Renal pelvis (tissue), 4 donors: ENCODE measurements around the gene OR10H4. TPM values are rescaled to one million over a fixed set of nuclear protein-coding genes. Genes with fewer than 3 reads are reported as not detected.
"Not testable (repeated sequence)": the region's sequence is repeated elsewhere in the genome, so short reads cannot be mapped to it uniquely, and the experiment has no call there.

Source experiments
- DNase-seq: peaks from one replicate; pipeline ENCODE4 v3.0.0-alpha.2; 2013
- polyA plus RNA-seq, 3 donors: library from polyadenylated mRNA; unstranded; fragments of 120-200 nt; gene quantifications; one replicate each; pipeline ENCODE4 v1.2.1, GENCODE V29; 2013; ENCODE audit not compliant: insufficient read length in 3 of 3

Gene OR10H4
- polyA plus RNA-seq, 3 donors, result not detected

DNA sequence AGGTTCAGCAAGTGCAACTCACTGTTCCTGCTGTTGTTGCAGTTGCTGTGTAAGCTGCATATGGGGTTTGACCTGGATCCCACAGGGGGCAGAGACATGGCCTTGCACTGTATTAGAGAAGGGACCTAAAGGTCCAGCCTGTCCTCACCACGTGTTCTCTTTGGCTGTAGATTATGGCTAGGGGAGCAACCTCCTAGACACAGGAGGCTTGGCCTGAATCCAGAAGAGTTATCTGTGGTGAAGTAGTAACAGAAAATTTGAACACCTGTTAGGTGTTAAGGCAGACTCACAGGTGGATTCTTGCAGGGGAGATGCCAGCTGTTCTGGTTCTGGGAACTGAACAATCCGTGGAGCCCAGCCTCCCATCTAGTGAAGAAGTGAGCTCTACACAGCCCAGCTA, 11.0 kb upstream of the OR10H4 start:
- DNase-seq, result no peak

DNA sequence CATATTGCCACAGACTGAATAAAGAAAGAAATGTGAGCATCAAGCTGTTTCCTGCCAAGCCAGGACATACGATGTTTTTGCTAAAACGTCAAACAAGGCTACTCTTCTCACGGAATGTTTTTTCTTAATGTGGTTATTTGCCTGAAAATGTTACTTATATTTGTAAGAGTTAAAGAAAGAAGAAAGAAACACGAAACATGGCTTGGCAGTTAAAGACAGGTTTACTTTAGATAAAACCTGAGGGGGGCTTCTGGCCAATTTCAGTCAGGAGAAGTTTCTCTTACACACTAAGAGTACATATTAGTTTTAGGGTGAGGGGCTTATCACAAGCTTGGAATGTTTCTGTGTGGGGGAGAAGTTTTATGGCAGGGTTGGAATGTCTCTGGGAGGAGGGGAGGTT, 4.4 kb upstream of the OR10H4 start:
- no peak for DNase-seq

DNA sequence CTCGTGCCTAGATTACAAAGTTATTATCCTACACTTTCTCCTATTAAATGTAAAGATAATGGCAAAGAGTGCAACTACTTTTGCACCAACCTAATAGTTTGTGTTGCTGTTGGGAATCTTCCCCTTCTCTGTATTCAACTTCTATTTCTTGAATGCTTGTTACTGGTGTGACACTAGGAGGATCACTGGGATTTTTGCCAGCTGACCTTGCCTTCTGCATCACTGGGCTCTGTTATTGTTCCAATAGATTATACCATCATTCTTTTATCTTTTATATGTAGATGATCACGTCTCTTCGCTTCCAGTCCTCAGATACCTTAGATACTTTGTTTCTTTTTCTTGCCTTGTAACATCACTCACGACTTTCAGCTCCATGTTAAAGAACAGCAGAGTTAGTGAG, 3.5 kb upstream of the OR10H4 start:
- DNase-seq, result no peak

DNA sequence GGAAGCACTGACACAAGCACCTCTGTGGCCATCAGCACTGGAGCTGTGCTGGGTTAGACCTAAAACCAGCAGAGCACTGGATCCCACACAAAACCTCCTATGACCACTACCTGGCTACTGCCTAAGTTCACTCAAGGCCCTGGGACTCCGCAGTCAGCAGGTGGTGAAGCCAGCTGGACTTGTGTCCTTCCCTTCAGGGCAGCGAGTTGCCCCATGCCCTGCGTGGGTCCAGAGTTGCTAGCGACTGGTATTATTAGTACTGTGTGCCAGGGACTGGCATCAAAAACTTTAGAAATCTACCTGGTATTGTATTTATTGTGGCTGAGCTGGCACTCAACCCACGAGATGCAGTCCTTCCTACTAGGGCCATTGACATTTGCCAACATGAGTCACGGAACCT, 6.0 kb downstream of the OR10H4 start:
- no peak for DNase-seq

DNA sequence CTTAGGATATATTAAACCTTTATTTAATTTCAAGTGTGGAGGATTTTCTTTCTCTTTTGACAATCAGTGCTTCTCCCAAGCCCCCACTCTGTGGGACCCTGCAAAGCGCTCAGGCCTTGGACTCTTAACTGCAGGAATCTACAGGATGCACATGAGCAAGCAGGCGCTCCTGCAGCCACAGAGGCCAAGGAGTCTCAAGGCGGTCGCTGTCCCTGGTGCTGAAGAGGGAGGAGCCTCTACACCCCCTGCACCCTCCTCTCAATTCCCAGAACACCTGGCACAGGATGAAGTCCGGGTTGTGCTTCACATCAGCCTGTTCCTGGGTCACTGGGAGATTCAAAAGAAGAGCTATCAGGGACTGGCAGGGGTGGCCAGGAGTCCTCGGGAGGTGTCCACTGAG, 13.5 kb downstream of the OR10H4 start:
- DNase-seq, result no peak

DNA sequence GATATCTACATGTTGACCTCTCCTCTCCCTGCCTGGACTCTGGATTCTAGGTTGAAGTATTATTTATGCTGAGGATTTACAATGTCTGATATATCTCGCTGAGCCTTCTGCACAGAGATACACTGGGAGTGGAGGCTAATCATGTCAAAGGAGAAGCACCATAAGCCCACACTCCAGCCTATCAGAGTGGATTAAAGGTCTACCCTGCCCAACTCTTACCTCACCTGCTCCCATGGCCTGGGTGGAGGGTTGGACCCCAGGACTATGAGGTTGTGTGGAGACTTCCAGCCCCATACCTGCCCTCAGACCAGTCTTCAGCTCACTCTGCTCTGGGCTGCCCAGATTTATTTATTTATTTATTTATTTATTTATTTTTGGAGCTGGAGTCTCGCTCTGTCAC, 15.4 kb downstream of the OR10H4 start:
- no peak for DNase-seq

DNA sequence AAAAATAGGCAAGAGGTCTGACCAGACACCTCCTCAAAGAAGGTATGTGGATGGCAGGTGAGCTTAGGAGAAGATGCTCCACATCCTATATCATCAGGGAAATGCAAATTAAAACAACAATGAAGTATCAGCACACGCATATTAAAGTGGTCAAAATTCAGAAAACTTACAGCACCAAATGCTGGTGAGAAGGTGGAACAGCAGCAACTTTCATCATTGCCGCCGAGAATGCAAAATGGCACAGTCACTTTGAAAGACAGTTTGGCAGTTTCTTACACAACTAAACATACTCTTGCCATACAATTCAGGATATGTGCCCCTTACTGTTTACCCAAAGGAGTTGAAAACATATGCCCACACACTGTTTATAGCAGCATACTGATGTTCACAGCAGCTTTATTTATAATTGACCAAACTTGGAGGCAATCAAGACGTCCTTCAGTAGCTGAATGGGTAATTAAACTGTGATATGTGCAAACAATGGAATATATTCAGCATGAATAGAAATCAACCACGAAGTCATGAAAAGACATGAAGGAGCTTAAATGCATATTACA, 22.5 kb downstream of the OR10H4 start:
- DNase-seq, result no peak

DNA sequence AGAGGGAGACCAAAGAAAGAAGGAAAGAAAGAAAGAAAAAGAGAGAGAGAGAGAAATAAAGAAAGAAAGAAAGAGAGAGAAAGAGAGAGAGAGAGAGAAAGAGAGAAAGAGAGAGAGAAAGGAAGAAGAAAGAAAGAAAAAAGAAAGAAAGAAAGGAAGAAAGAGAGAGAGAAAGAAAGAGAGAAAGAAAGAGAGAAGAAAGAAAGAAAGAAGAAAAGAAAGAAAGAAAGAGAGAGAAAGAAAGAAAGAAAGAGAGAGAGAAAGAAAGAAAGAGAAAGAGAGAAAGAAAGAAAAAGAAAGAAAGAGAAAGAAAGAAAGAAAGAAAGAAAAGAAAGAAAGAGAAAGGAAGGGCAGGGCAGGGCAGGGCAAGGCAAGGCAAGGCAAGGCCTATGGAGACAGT, 23.2 kb downstream of the OR10H4 start:
- not testable (repeated sequence) for DNase-seq

DNA sequence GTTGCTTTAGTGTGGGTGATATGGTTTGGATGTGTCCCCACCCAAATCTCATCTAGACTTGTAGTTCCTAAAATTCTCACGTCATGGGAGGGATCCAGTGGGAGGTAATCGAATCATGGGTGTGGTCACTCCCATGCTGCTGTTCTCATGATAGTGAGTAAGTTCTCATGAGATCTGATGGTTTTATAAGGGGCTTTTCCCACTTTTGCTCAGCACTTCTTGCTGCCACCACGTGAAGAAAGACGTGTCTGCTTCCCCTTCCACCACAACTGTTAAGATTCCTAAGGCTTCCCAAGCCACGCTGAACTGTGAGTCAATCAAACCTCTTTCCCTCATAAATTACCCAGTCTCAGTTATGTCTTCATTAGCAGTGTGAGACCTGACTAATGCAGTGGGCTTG, 26.0 kb downstream of the OR10H4 start:
- DNase-seq, result no peak

DNA sequence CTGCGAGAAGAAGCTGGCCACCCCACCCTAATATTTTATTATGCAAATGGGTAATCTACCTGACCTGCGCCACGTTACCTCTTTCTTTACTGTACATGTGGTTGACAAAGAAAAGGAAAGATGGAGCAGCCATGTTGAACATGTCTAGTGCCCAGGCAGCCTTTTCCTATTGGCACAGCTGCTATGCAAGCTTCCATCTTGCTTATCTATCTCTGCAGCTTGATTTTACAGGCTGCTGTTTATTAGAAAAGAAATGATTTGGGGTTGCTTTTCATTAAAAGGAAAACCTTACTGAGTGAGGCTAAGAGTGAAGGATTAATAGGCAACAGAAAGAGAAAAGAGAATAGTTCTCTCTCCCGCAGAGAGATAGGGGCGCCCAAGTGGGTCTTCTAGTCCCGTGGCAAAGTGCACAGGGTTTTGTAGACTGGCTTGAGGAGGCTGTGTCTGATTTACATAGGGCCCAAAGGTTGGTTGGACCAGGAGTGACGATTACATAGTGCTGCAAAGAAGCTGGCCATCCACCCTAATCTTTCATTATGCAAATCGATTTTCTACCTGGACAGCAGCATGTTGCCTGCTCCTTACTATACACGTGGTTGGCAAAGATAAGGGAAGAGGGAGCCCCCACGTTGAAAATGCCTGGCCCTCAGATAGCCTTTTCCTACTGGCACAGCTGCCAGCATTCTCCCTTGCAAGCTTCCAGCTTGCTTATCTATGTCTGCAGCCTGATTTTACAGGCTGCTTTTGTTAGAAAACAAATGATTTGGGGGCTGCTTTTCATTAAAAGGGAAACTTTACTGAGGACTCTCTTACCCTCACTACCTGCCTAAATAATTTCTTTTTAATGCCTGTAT, 28.3 kb downstream of the OR10H4 start:
- no peak for DNase-seq

DNA sequence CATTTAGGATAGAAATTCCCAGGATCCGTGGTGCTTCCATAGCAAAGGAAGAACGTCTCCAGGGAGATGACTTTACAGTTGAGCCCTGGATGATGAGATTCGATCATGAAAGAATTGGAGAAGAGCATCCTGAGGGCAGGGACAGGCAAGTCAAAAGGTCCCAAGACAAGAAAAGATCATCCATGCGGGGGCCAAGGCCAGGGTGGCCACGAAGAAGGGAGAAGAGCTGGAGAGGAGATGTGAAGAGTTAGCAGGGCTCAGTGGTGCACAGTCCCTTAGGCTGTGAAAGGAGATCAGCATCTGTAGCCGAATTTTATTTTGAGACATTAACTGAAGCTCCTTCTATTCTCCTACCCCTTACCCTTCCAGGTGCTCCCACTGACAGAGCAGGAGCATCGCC, 28.9 kb downstream of the OR10H4 start:
- DNase-seq, result no peak

DNA sequence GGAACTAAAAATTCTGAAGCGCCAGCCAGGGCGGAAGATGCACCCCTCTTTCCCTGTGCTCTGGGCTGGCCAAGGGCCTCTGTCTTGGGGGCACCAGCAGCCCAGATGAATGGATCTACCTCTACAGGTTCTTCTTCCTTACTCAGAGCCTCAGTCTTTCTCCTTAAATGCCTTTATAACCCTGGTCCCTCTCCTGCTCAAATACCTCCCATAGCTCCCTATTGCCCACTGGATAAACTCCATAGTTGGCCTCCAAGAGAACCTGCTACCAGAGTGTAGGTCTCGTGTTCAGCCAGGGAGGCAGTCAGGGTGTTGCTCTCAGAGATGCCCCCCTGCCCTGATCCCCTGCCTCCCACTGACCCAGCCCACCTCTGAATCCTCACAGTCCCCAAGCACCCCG, 30.5 kb downstream of the OR10H4 start:
- DNase-seq, result no peak

DNA sequence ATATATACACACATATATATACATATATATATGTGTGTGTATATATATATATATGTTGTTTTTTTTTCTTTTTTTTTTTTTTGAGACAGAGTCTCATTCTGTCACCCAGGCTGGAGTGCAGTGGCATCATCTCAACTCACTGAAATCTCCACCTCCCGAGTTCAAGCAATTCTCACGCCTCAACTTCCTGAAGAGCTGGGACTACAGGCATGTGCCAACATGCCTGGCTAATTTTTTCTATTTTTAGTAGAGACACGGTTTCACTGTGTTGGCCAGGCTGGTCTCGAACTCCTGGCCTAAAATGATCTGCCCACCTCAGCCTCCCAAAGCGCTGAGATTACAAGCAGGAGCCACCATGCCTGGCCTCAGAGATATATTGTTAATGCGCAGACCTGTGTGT, 37.0 kb downstream of the OR10H4 start:
- DNase-seq, result not testable (repeated sequence)

DNA sequence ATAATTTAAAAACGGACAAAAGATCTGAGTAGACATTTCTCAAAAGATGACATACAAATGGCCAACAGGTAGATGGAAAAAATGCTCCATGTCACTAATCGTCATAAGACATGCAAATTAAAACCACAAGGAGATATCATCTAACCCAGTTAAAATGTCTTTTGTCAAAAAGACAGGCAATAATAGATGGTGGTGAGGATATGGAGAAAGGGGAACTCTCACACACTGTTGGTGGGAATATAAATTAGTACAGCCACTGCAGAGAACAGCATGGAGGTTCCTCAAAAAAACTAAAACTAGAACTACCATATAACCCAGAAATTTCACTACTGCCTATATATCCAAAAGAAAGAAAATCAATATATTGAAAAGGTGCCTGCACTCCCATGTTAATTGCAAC, 37.9 kb downstream of the OR10H4 start:
- DNase-seq, result no peak

DNA sequence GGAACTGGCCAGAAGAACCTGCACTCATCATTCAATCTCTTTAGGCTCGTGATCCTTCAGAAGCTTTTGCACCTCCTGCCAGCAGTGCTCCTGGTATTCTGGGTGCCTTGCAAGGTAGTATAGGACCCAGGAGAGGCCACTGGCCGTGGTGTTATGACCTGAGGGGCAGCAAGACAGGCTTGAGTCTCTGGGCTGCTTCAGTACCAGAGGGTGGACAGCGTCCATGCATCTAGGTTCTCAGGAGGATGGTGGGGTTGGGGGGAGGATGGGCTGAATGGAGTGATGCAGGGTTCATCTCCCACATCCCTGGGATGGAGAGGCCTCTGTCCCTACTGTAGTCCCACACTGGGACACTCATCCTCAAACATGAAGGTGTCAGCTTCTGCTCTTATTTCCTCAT, 41.1 kb downstream of the OR10H4 start:
- DNase-seq, result no peak

DNA sequence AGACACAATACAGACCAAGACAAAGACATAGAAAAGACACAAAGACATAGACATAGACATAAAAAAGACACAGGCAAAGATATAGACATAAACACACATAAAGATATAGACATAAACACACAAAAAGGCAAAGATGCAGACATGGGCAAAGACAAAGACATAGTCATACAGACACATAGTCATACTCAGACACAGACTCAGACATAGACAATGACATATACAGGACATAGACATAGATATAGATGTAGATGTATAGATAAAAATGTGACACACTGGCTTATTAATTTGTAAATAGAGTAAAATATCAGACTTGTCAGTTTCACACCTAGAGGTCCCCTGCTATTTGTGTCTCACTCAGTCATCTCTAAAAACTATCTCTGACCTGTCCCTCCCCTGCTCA, 42.8 kb downstream of the OR10H4 start:
- no peak for DNase-seq

DNA sequence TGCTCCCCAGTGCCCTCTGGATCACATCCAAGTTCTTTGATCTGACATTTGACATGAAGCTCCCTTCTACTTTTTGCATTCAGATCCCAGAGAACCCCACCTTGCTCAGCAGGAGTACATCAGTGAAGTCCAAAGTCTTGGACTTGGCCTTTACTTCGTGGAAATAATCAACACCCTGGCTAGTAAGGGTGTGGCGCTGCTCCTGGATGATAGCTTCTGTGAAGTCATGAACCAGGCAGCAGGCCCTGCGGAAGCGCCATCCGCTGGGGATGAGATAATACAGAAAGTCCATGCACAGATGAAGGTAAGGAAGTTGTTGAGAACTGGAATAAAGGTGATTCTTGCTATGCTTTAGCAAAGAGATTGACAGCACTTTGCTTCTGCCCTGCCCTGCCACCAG, 43.2 kb downstream of the OR10H4 start:
- DNase-seq, result no peak

DNA sequence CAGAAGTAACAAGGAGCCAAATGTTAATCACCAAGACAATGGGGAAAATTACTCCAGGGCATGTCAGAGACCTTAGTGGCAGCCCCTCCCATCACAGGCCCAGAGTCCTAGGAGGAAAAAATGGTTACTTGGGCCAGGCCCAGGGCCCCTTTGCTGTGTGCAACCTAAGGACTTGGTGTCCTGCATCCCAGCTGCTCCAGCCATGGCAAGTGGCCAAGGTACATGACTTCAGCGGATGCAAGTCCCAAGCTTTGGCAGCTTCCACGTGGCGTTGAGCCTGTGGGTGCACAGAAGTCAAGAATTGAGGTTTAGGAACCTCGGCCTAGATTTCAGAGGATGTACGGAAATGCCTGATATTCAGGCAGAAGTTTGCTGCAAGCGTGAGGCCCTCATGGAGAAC, 46.7 kb downstream of the OR10H4 start:
- DNase-seq, result no peak

DNA sequence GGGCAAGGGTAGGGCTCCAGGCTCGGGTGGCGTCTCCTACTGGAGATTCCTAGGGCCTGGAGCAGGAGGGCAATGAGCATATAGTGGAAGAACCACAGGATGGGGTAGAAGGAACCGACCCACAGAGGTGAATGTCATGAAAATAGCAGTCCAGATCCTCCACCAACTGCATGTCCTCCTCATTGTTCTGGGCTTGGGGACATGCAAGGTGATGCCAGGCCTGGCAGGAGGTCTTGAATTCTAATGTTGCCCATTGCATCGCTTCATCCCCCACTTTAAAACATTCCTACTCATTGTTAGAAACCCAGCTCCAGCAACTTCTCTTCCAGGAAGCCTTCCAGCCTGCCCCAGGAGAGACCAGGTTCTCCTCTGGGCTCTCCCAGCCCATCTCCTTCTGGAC, 49.4 kb downstream of the OR10H4 start:
- DNase-seq, result no peak

Other genes starting within 250 kb of the OR10H4 start
- not detected for gene OR10H2, start 221.0 kb upstream of the OR10H4 start, polyA plus RNA-seq
- not detected for gene OR10H3, start 211.0 kb upstream of the OR10H4 start, polyA plus RNA-seq
- under 1 TPM; 0.06 to 0.12 (median 0.09) TPM for gene OR10H5, start 161.3 kb upstream of the OR10H4 start, polyA plus RNA-seq
- gene OR10H1, start 133.3 kb upstream of the OR10H4 start, polyA plus RNA-seq, result under 1 TPM in 2 of 3 donors, not detected in 1; 0.03 to 0.08 TPM
- under 1 TPM in 1 of 3 donors, not detected in 2; 0.20 TPM for gene CYP4F2, start 50.9 kb upstream of the OR10H4 start, polyA plus RNA-seq
- gene CYP4F11, start 14.5 kb upstream of the OR10H4 start, polyA plus RNA-seq, result under 1 TPM; 0.31 to 0.70 (median 0.53) TPM
- gene TPM4, start 127.5 kb downstream of the OR10H4 start, polyA plus RNA-seq, result 100 to 1,000 TPM; 466 to 475 (median 475) TPM
- gene RAB8A, start 162.9 kb downstream of the OR10H4 start, polyA plus RNA-seq, result 10 to 100 TPM; 69.8 to 92.8 (median 89.6) TPM
- under 1 TPM; 0.28 to 0.88 (median 0.43) TPM for gene HSH2D, start 194.7 kb downstream of the OR10H4 start, polyA plus RNA-seq
- not detected for gene CIB3, start 224.5 kb downstream of the OR10H4 start, polyA plus RNA-seq
- 100 to 1,000 TPM; 109 to 135 (median 115) TPM for gene FAM32A, start 236.4 kb downstream of the OR10H4 start, polyA plus RNA-seq
- gene AP1M1, start 248.9 kb downstream of the OR10H4 start, polyA plus RNA-seq, result 10 to 100 TPM; 62.8 to 75.0 (median 73.8) TPM